Measurements from ENCODE around the gene PRKG1.

The PRKG1 gene

GRCh38 chr10:51112013-51112412 is 37.7 kb downstream of the PRKG1 start:
- no peak overlapping the region for H3K27ac Mint-ChIP-seq
- H3K27me3 Mint-ChIP-seq (ENCODE audit: low read depth) = no peaks in the 10 kb centered on the region
- no peaks in the 10 kb centered on the region for H3K9me3 Mint-ChIP-seq
- H3K4me1 Mint-ChIP-seq (ENCODE audit: low read depth) = no peaks in the 10 kb centered on the region
- H3K36me3 Mint-ChIP-seq (ENCODE audit: low read depth) = no peaks in the 10 kb centered on the region
- no peak overlapping the region for H3K4me3 Mint-ChIP-seq
- DNase-seq (ENCODE audit: low spot score) = no peak

- no peaks in the 10 kb centered on the region for H3K27me3 Mint-ChIP-seq (ENCODE audit: low read depth)
- no peaks in the 10 kb centered on the region for H3K36me3 Mint-ChIP-seq (ENCODE audit: low read depth)
- no peak for DNase-seq (ENCODE audit: low spot score)
- H3K9me3 Mint-ChIP-seq = no peaks in the 10 kb centered on the region
- H3K4me1 Mint-ChIP-seq (ENCODE audit: low read depth) = no peaks in the 10 kb centered on the region
- no peak overlapping the region for H3K27ac Mint-ChIP-seq
- no peak overlapping the region for H3K4me3 Mint-ChIP-seq
These were observed 38.7 kb downstream of the PRKG1 start for GRCh38 chr10:51113007-51113406.

- Mint-ChIP-seq H3K9me3 (no peaks in the 10 kb centered on the region), H3K27me3 (ENCODE audit: low read depth) (no peaks in the 10 kb centered on the region), H3K4me3 (no peak overlapping the region), H3K4me1 (ENCODE audit: low read depth) (no peaks in the 10 kb centered on the region), H3K27ac (no peak overlapping the region), H3K36me3 (ENCODE audit: low read depth) (no peaks in the 10 kb centered on the region)
- no peak for DNase-seq (ENCODE audit: low spot score)
These were observed 42.9 kb downstream of the PRKG1 start for GRCh38 chr10:51117053-51117660.

GRCh38 chr10:51117794-51118193 is 43.5 kb downstream of the PRKG1 start:
- no peaks in the 10 kb centered on the region for H3K27me3 Mint-ChIP-seq (ENCODE audit: low read depth)
- no peak for DNase-seq (ENCODE audit: low spot score)
- no peaks in the 10 kb centered on the region for H3K9me3 Mint-ChIP-seq
- H3K4me3 Mint-ChIP-seq = no peak overlapping the region
- H3K27ac Mint-ChIP-seq = no peak overlapping the region
- no peaks in the 10 kb centered on the region for H3K4me1 Mint-ChIP-seq (ENCODE audit: low read depth)
- no peaks in the 10 kb centered on the region for H3K36me3 Mint-ChIP-seq (ENCODE audit: low read depth)

GRCh38 chr10:51119441-51119840 is 45.2 kb downstream of the PRKG1 start:
- Mint-ChIP-seq H3K9me3 (no peaks in the 10 kb centered on the region), H3K27ac (no peak overlapping the region)

GRCh38 chr10:51121861-51122260 is 47.6 kb downstream of the PRKG1 start:
- no peaks in the 10 kb centered on the region for H3K9me3 Mint-ChIP-seq
- DNase-seq (ENCODE audit: low spot score) = no peak

More at GRCh38 chr10:51119441-51119840, 45.2 kb downstream of the PRKG1 start:
- Mint-ChIP-seq H3K4me1 (ENCODE audit: low read depth) (no peaks in the 10 kb centered on the region), H3K4me3 (no peak overlapping the region), H3K27me3 (ENCODE audit: low read depth) (no peaks in the 10 kb centered on the region), H3K36me3 (ENCODE audit: low read depth) (no peaks in the 10 kb centered on the region)
- DNase-seq (ENCODE audit: low spot score) = no peak

GRCh38 chr10:51124852-51125251 is 50.6 kb downstream of the PRKG1 start:
- Mint-ChIP-seq H3K9me3 (no peaks in the 10 kb centered on the region), H3K27me3 (ENCODE audit: low read depth) (no peaks in the 10 kb centered on the region), H3K36me3 (ENCODE audit: low read depth) (no peaks in the 10 kb centered on the region), H3K4me1 (ENCODE audit: low read depth) (no peaks in the 10 kb centered on the region), H3K27ac (no peak overlapping the region), H3K4me3 (no peak overlapping the region)
- DNase-seq (ENCODE audit: low spot score) = no peak

More at GRCh38 chr10:51121861-51122260, 47.6 kb downstream of the PRKG1 start:
- Mint-ChIP-seq H3K4me3 (no peak overlapping the region), H3K4me1 (ENCODE audit: low read depth) (no peaks in the 10 kb centered on the region), H3K36me3 (ENCODE audit: low read depth) (no peaks in the 10 kb centered on the region), H3K27ac (no peak overlapping the region), H3K27me3 (ENCODE audit: low read depth) (no peaks in the 10 kb centered on the region)

- Mint-ChIP-seq H3K4me1 (ENCODE audit: low read depth) (no peaks in the 10 kb centered on the region), H3K9me3 (no peaks in the 10 kb centered on the region), H3K27ac (no peak overlapping the region), H3K4me3 (no peak overlapping the region), H3K36me3 (ENCODE audit: low read depth) (no peaks in the 10 kb centered on the region), H3K27me3 (ENCODE audit: low read depth) (no peaks in the 10 kb centered on the region)
- DNase-seq (ENCODE audit: low spot score) = no peak
These were observed 51.2 kb downstream of the PRKG1 start for GRCh38 chr10:51125518-51125917.

- no peaks in the 10 kb centered on the region for H3K9me3 Mint-ChIP-seq
- no peaks in the 10 kb centered on the region for H3K27me3 Mint-ChIP-seq (ENCODE audit: low read depth)
- no peak overlapping the region for H3K27ac Mint-ChIP-seq
- no peaks in the 10 kb centered on the region for H3K36me3 Mint-ChIP-seq (ENCODE audit: low read depth)
- H3K4me3 Mint-ChIP-seq = no peak overlapping the region
- no peak for DNase-seq (ENCODE audit: low spot score)
- H3K4me1 Mint-ChIP-seq (ENCODE audit: low read depth) = no peaks in the 10 kb centered on the region
These were observed 55.8 kb downstream of the PRKG1 start for GRCh38 chr10:51129946-51130544.

GRCh38 chr10:51137756-51138529 is 63.7 kb downstream of the PRKG1 start:
- DNase-seq (ENCODE audit: low spot score) = no peak
- H3K27ac Mint-ChIP-seq = no peak overlapping the region

GRCh38 chr10:51139176-51139575 is 64.9 kb downstream of the PRKG1 start:
- Mint-ChIP-seq H3K4me3 (no peak overlapping the region), H3K4me1 (ENCODE audit: low read depth) (no peaks in the 10 kb centered on the region), H3K36me3 (ENCODE audit: low read depth) (no peaks in the 10 kb centered on the region), H3K9me3 (no peaks in the 10 kb centered on the region), H3K27ac (no peak overlapping the region), H3K27me3 (ENCODE audit: low read depth) (no peaks in the 10 kb centered on the region)
- no peak for DNase-seq (ENCODE audit: low spot score)

More at GRCh38 chr10:51137756-51138529, 63.7 kb downstream of the PRKG1 start:
- no peaks in the 10 kb centered on the region for H3K27me3 Mint-ChIP-seq (ENCODE audit: low read depth)
- H3K4me1 Mint-ChIP-seq (ENCODE audit: low read depth) = no peaks in the 10 kb centered on the region
- H3K36me3 Mint-ChIP-seq (ENCODE audit: low read depth) = no peaks in the 10 kb centered on the region
- H3K9me3 Mint-ChIP-seq = no peaks in the 10 kb centered on the region
- H3K4me3 Mint-ChIP-seq = no peak overlapping the region

- H3K4me3 Mint-ChIP-seq = no peak overlapping the region
- no peaks in the 10 kb centered on the region for H3K27me3 Mint-ChIP-seq (ENCODE audit: low read depth)
- no peaks in the 10 kb centered on the region for H3K36me3 Mint-ChIP-seq (ENCODE audit: low read depth)
- H3K27ac Mint-ChIP-seq = no peak overlapping the region
- H3K4me1 Mint-ChIP-seq (ENCODE audit: low read depth) = no peaks in the 10 kb centered on the region
- no peak for DNase-seq (ENCODE audit: low spot score)
- no peaks in the 10 kb centered on the region for H3K9me3 Mint-ChIP-seq
These were observed 66.7 kb downstream of the PRKG1 start for GRCh38 chr10:51141010-51141409.

GRCh38 chr10:51144161-51144781 is 70.0 kb downstream of the PRKG1 start:
- H3K27ac Mint-ChIP-seq = no peak overlapping the region
- H3K4me3 Mint-ChIP-seq = no peak overlapping the region
- no peaks in the 10 kb centered on the region for H3K27me3 Mint-ChIP-seq (ENCODE audit: low read depth)
- H3K4me1 Mint-ChIP-seq (ENCODE audit: low read depth) = no peaks in the 10 kb centered on the region
- no peaks in the 10 kb centered on the region for H3K36me3 Mint-ChIP-seq (ENCODE audit: low read depth)
- no peaks in the 10 kb centered on the region for H3K9me3 Mint-ChIP-seq
- DNase-seq (ENCODE audit: low spot score) = no peak

- Mint-ChIP-seq H3K36me3 (ENCODE audit: low read depth) (no peaks in the 10 kb centered on the region), H3K9me3 (no peaks in the 10 kb centered on the region), H3K27me3 (ENCODE audit: low read depth) (no peaks in the 10 kb centered on the region), H3K4me3 (no peak overlapping the region), H3K27ac (no peak overlapping the region), H3K4me1 (ENCODE audit: low read depth) (no peaks in the 10 kb centered on the region)
- no peak for DNase-seq (ENCODE audit: low spot score)
These were observed 71.1 kb downstream of the PRKG1 start for GRCh38 chr10:51145375-51145774.
